Measurements from ENCODE around the gene ADGRG2. TPM values are rescaled to one million over a fixed set of nuclear protein-coding genes. Genes with fewer than 3 reads are reported as not detected.

Gene ADGRG2
- total RNA-seq, 1 donor = 0.18 TPM

GRCh38 chrX:19133784-19134183 is 11.5 kb upstream of the ADGRG2 start:
- DNase-seq (ENCODE audit: low read depth) = no peak

GRCh38 chrX:19133231-19133630 is 11.0 kb upstream of the ADGRG2 start:
- peak; percentile 46 for DNase-seq (ENCODE audit: low read depth)
- TF ChIP-seq CTCF (IDR thresholded peaks at IDR 0.05; ENCODE audit: insufficient read depth, low read length) = no peak
- no peak overlapping the region for H3K4me3 ChIP-seq (ENCODE audit: low read depth, low read length)

More at GRCh38 chrX:19133784-19134183, 11.5 kb upstream of the ADGRG2 start:
- no peak overlapping the region for H3K4me3 ChIP-seq (ENCODE audit: low read depth, low read length)
- TF ChIP-seq CTCF (IDR thresholded peaks at IDR 0.05; ENCODE audit: insufficient read depth, low read length) = no peak

GRCh38 chrX:19130628-19131027 is 8.4 kb upstream of the ADGRG2 start:
- TF ChIP-seq CTCF (IDR thresholded peaks at IDR 0.05; ENCODE audit: insufficient read depth, low read length) = no peak

GRCh38 chrX:19129694-19130093 is 7.4 kb upstream of the ADGRG2 start:
- no peak for TF ChIP-seq CTCF (IDR thresholded peaks at IDR 0.05; ENCODE audit: insufficient read depth, low read length)
- no peak overlapping the region for H3K4me3 ChIP-seq (ENCODE audit: low read depth, low read length)
- DNase-seq (ENCODE audit: low read depth) = no peak

More at GRCh38 chrX:19130628-19131027, 8.4 kb upstream of the ADGRG2 start:
- no peak overlapping the region for H3K4me3 ChIP-seq (ENCODE audit: low read depth, low read length)
- DNase-seq (ENCODE audit: low read depth) = no peak

- DNase-seq (ENCODE audit: low read depth) = peak; percentile 61
- no peak for TF ChIP-seq CTCF (IDR thresholded peaks at IDR 0.05; ENCODE audit: insufficient read depth, low read length)
- H3K4me3 ChIP-seq (ENCODE audit: low read depth, low read length) = no peak overlapping the region
Observed at GRCh38 chrX:19127649-19128168, 5.4 kb upstream of the ADGRG2 start.

GRCh38 chrX:19122641-19123009 is 357 bp upstream of the ADGRG2 start:
- no peak for TF ChIP-seq CTCF (IDR thresholded peaks at IDR 0.05; ENCODE audit: insufficient read depth, low read length)
- no peak for DNase-seq (ENCODE audit: low read depth)
- no peak overlapping the region for H3K4me3 ChIP-seq (ENCODE audit: low read depth, low read length)

- DNase-seq (ENCODE audit: low read depth) = no peak
- H3K4me3 ChIP-seq (ENCODE audit: low read depth, low read length) = no peak overlapping the region
- TF ChIP-seq CTCF (IDR thresholded peaks at IDR 0.05; ENCODE audit: insufficient read depth, low read length) = no peak
Observed at GRCh38 chrX:19121466-19121865, 802 bp downstream of the ADGRG2 start.

Measured in fibroblast of the aortic adventitia (primary cell).